Stimulated activated CD8-positive, alpha-beta memory T cell treated with anti-CD3 and anti-CD28 coated beads, Interleukin-12 subunit alpha, Interleukin-12 subunit beta, amount 100 ng/mL, for 4 hours (primary cell): ENCODE measurements around the gene DAND5.
"Not testable (repeated sequence)": the region's sequence is repeated elsewhere in the genome, so short reads cannot be mapped to it uniquely, and the experiment has no call there.

ENCODE experiments used
- DNase-seq: peaks from one replicate; pipeline ENCODE4 v3.0.0-alpha.2; 2020; ENCODE audit warnings: low read depth

The DAND5 gene

GRCh38 chr19:12946092-12946721, 23.2 kb upstream of the DAND5 start:
- DNase-seq: peak; percentile 34

- DNase-seq: no peak
Measured at GRCh38 chr19:12946731-12947496, 22.5 kb upstream of the DAND5 start.

- DNase-seq: no peak
Measured at GRCh38 chr19:12947702-12948611, 21.4 kb upstream of the DAND5 start.

GRCh38 chr19:12948612-12949362, 20.6 kb upstream of the DAND5 start:
- no peak for DNase-seq

- no peak for DNase-seq
Measured at GRCh38 chr19:12949363-12950283, 19.8 kb upstream of the DAND5 start.

DNA sequence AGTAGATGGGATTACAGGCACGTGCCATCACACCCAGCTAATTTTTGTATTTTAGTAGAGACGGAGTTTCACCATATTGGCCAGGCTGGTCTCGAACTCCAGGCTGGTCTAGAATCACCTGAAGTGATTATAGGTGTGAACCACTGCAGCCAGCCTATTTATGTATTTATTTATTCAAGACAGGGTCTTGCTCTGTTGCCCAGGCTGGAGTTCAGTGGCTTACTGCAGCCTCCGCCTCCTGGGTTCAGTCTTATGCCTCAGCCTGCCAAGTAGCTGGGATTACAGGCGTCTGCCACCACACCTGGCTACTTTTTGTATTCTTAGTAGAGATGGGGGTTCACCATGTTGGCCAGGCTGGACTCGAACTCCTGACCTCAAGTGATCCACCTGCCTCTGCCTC, 17.3 kb upstream of the DAND5 start:
- DNase-seq: not testable (repeated sequence)

DNA sequence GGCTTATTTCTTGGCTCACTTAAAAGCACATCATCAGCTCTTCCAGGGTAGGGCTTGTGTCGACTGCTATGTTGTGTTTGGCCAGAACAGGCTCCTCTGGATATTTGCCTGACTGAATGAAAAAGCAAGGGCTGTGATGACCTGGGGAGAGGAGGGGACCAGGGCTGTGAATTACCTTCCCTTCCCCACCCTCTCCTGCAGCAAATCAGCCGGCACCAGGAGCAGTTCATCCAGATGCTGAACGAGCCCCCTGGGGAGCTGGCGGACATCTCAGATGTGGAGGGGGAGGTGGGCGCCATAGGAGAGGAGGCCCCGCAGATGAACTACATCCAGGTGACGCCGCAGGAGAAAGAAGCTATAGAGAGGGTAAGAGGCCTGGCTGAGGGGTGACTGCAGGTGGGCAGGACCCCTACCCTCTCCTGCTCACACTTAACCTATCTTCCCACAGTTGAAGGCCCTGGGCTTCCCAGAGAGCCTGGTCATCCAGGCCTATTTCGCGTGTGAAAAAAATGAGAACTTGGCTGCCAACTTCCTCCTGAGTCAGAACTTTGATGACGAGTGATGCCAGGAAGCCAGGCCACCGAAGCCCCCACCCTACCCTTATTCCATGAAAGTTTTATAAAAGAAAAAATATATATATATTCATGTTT, 16.8 kb upstream of the DAND5 start:
- no peak for DNase-seq

DNA sequence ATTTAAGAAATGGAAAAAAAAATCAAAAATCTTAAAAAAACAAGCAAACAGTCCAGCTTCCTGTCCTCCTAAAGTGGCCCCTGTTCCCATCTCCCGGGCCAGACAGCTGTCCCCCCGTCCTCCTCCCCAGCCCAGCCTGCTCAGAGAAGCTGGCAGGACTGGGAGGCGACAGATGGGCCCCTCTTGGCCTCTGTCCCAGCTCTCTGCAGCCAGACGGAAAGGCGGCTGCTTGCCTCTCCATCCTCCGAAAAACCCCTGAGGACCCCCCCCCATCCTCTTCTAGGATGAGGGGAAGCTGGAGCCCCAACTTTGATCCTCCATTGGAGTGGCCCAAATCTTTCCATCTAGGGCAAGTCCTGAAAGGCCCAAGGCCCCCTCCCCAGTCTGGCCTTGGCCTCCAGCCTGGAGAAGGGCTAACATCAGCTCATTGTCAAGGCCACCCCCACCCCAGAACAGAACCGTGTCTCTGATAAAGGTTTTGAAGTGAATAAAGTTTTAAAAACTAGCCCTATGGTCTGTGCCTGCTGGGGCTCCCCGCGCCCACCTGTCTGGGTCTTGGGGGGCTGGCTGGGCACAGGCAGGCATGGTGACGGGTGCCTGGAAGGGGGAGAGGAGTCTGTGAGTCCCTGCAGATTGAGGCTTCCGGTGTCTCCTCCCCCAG, 16.1 kb upstream of the DAND5 start:
- no peak for DNase-seq

DNA sequence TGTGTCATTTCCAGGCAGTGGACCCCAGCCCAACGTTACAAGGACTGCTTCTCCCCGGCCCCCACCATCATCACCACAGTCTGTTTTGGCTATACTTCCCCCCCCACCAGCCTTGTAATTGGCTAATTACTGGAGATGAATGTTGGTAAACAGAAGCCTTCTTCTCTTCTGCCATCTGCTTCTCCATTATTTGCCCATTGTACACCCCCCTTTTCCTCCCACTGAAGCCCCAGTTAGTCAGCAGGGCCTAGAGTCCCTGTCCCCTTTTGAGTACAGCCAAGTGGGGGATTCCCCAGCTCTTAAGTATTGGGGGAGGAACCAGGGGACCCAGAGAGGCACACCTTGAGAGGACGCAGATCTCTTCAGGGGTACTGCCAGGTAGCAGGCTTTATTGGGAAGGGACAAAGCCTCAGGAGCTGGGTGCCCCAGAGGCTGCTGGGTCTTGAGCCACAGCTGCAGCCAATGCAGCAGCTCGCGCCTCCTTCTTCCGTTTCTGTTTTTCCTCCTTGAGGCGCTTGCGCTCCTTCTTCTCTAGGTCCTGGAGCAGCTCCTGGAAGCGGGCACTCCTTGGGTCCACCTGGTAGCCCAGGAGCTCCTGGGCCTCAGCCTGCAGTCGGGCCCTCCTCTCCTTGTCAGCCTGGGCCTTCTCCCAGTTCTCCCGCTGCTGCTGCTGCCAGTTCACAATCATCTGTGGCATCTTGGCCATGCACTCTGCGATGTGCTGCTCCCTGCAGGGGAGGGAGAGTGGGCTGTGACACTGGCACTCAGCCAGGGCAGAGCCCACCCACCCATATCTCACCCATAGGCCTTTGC, 15.4 kb upstream of the DAND5 start:
- no peak for DNase-seq

DNA sequence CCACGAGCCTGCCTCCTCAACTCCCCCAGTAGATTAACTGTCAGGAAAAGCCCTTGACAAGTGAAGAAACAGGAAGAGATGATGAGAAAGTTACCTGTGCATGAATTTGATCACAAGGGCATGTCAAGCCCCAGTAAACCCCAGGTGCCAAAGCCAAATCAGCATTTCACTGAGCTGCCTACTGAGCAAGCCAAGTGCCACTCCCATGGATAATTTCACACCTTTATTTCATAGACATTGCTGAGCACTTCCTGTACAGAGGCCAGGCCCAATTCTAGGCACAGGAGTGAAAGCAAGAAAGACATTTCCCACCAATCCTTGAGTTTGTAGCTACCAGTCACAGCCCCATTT, 14.8 kb upstream of the DAND5 start:
- DNase-seq: no peak

- not testable (repeated sequence) for DNase-seq
Measured at GRCh38 chr19:12955575-12955974, 13.8 kb upstream of the DAND5 start.

DNA sequence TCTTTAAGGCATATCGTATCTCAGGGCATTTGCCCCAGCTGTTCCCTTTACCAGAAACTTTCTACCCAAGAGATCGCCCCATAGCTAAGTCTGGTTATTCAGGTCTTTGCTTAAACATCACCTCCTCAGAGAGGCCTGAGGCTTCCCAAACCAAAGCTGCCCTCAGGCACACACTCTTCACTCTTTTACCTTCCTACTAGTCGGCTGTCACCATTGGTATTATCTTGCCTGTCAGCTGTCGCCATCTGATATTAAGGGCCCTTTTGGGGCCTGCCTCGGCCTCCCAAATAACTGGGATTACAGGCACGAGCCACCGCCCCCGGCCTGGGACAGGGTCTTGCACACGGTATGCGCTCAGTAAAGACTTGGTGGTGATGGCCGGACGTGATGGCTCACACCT, 13.4 kb upstream of the DAND5 start:
- DNase-seq: no peak

- DNase-seq: peak; percentile 73
Measured at GRCh38 chr19:12956446-12957388, 12.7 kb upstream of the DAND5 start, which contains the start of gene GADD45GIP1. Gene GADD45GIP1 (minus strand): TSS chr19:12957223. CDS start chr19:12957212, 11 bp downstream.

GRCh38 chr19:12957389-12957952, 11.9 kb upstream of the DAND5 start:
- DNase-seq: not testable (repeated sequence)

DNA sequence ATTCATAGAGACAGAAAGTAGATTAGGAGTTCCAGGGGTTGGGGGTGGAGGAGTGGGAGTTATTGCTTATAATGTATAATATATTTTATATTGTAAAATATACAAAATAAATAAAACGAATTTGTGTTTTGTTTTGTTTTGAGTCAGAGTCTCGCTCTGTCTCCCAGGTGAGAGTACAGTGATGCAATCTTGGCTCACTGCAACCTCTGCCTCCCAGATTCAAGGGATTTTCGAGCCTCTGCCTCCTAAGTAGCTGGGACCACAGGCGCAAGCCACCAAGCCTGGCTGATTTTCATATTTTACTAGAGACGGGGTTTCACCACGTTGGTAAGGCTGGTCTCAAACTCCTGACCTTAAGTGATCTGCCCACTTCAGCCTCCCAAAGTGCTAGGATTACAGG, 9.9 kb upstream of the DAND5 start:
- DNase-seq: no peak

GRCh38 chr19:12965017-12965811, 4.2 kb upstream of the DAND5 start:
- DNase-seq: peak; percentile 68

GRCh38 chr19:12965812-12966135, 3.6 kb upstream of the DAND5 start:
- no peak for DNase-seq
